ENCODE measurements around the gene NACC2.
"Not testable (repeated sequence)": the region's sequence is repeated elsewhere in the genome, so short reads cannot be mapped to it uniquely, and the experiment has no call there.

Gene NACC2

GRCh38 chr9:136079211-136079915 is 15.7 kb downstream of the NACC2 start:
- DNase-seq, result no peak

- DNase-seq, result no peak
These were observed 16.5 kb downstream of the NACC2 start for GRCh38 chr9:136078498-136079011.

GRCh38 chr9:136078024-136078423 is 17.1 kb downstream of the NACC2 start:
- no peak for DNase-seq

DNA sequence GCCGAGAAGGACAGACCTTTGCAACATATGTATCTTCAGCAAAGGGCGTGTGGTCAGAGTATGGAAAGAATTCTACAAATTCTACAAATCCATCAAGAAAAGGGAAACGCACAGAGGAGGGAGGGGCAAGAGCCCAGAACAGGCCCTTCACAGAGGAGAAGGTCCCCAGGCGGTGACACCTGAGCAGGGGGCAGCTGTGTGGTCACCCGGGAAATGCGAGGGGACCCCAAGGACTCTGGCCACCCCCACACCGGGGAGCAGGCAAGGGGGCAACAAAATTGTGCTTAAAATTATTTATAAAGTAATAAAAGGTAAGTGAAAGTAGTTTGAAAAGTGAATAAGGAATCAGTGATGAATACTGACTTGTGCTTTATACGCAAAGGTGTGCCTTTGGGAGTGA is 17.6 kb downstream of the NACC2 start:
- DNase-seq, result no peak

GRCh38 chr9:136075881-136076678 is 19.0 kb downstream of the NACC2 start:
- no peak for DNase-seq

DNA sequence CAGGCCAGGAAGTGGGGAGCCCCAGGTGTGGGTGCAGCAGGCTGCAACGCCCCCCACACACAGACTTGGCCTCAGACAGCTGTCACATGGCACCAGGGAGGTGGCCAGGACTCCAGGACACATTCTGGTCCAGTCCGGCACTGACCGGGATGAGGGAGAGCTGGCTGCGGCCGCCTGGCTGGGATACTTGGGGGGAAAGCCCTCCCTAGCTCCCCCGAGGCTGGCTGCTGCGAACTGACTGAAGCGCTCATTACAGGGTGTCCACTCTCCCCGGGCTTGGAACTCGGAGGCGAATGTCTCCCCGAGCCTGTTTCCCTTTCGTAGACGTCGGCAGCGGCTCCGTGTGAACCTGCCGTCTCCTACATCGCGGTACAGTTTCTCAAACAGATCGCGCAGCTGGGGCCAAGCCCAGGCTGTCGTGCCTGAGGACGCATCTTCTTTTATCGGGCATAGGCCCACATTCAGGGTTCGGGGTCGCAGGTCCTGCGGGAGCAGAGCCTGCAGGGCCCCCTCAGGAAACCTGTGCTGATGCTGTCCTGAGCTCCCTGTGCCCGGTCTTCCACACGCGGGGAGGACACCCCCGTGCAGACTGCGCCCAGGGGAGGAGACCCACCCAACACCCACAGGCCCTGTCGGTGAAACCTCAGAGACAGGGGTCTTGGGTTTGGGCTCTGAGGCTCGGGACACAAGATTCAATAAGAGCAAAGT is 19.8 kb downstream of the NACC2 start:
- no peak for DNase-seq

DNA sequence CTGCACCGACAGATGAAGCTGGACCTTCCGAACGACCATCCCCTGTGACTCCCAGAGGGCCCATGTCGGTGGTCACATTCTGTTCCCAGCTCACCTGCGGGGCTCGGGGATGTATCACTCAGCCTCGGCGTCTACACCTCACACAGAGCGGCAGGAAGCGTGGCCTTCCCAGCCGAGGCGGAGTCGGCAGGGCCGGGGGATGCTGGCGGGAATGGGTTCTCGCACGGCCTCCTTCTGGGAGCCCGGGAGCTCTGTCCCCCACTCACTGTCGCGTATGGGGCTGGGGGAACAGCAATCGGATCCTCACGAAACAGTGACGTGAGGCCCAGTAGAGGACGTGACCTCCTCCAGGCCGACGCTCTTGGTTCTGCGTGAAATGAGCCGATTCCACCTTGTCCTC is 20.4 kb downstream of the NACC2 start:
- no peak for DNase-seq

GRCh38 chr9:136062657-136063439 is 32.2 kb downstream of the NACC2 start:
- DNase-seq, result no peak

DNA sequence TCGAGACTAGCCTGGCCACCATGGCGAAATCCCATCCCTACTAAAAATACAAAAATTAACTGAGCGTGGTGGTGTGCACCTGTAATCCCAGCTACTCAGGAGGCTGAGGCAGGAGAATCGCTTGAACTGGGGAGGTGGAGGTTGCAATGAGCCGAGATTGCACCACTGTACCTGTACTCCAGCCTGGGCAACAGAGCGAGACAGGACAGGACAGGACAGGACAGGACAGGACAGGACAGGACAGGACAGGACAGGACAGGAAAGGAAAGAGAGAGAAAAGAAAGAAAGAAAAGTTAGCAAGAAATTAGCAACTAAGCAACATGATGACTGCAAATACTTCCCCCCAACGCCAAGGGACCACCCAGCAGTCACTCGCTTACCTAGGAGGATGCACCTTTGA is 33.2 kb downstream of the NACC2 start:
- DNase-seq, result not testable (repeated sequence)

DNA sequence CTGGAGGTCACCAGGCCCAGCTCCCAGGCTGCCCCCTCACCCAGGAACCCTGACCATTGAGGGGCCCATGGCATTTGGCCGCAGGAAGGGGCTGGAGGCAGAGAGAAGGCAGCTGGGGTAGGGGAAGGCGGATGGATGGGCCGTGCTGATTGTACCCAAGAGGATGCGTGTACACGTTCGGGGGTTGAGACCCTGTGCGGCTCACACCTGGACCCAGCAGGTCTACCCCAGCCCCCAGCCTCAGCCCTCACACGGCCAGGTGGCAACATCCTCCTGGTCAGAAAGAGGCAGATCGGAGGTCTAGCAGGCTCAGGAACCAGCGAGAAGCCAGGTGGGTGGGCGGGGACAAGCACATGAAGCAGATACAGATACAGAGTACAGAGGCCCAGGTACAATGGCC is 33.7 kb downstream of the NACC2 start:
- DNase-seq, result no peak

- DNase-seq, result no peak
These were observed 34.3 kb downstream of the NACC2 start for GRCh38 chr9:136060671-136061371.

DNA sequence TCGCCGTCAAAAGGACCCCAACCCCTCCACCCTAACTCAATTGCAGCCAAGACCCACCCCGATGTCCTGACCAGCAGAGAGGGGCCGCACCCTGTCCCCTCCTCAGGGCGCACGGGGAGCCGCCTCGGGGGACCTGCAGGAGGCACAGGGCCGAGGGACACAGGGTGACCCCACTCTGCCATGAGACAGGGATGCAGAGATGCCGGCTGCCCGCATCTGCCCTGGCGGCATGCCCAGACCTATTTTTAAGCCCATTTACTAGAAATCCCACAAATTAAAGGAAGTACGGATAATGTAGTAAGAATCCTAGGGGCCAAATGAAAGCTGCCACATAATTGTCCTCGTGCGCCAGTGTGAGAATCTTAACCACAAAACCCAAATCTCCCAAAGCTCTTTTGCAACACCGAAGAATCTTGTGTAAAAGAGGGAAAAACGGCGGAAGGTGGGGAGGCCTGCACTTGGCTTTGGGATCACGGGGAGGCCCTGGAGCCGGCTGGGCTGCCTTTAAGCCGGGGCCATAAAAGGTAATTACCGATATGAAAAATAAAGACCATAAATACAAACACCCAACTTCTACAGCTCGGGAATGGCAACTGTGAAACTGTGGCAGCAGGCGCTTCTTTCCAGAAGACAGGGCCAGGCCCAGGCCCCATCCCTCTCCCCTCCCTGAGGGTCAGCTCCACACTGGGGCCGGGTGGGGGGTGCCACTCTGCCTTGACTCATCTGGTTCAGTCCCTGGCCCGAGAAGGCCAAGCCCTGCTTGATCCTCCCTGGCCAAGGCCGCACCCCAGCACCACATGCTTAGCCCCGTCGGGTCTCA is 35.0 kb downstream of the NACC2 start:
- no peak for DNase-seq

- DNase-seq, result no peak
These were observed 35.7 kb downstream of the NACC2 start for GRCh38 chr9:136059321-136059791.

GRCh38 chr9:136058801-136059302 is 36.2 kb downstream of the NACC2 start:
- DNase-seq, result no peak

DNA sequence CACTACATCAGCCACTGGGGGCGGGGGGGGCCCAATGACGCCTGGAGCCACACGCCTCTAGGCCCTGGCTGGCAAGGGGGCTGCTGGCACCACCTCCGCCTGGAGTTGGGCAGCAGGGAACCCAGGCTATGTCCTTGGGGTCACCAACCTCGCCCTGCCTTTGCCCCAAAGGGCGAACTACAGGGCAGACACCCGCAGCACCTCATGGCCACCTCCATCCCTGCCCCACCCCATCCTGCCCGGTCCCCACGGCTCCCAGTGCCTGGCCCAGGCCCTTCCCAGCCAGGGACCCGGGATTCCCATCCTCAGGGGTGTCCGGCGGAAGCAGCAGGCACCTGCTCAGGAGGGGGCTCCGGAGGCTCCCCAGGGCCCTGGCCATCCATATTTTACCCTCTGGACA is 37.0 kb downstream of the NACC2 start:
- DNase-seq, result no peak

- no peak for DNase-seq
These were observed 37.6 kb downstream of the NACC2 start for GRCh38 chr9:136057236-136058081.

DNA sequence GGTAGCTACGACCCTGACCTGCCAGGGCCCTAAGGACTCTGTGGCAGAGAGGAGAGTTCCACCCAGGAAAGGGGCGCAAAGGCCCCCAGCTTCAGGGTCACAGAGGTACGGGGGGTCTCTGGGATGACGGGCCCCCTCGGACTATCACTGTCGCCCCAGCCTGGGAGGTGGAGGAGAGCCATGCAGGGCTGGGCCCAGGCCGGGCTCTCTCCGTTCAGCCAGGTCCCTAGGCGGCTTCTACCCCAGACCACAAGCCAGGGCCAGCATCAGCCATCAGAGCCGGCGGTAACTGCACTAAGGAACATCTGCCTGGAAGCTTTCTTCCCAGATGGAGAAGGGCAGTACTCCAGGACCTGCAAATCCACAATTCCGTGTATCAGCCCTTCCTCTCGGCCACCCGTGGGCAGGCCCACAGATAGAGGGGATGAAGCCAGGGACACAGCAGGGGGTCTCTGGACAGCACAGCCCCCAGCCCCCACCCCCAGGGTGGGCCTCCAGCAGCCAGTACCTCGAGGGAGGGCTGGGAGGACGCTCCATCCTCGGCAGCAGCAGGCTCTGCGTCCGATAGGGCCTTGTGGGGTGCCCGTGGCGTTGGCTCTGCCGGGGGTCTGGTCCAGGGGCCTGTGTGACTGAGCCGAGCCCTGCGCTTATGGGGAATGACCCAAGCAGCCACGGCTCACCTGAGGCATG is 38.4 kb downstream of the NACC2 start:
- no peak for DNase-seq

- no peak for DNase-seq
These were observed 39.2 kb downstream of the NACC2 start for GRCh38 chr9:136055715-136056545.

Measured in stimulated activated naive CD4-positive, alpha-beta T cell treated with Interleukin-2 at 50 U/mL for 16 hours (primary cell).